Spleen (tissue), 11 donors: ENCODE measurements around the gene MYO18A. TPM values are rescaled to one million over a fixed set of nuclear protein-coding genes. Genes with fewer than 3 reads are reported as not detected.

Source experiments
- DNase-seq: peaks from one replicate; pipeline ENCODE4 v3.0.0-alpha.2; 2020
- H3K27ac ChIP-seq, 8 donors: fragments of 200-600 bp; sonication (generic) in 7 of 8; 1 replicate in 4 of 8; 2 replicates in 4 of 8; pipeline versions ENCODE4 v1.5.0 to v1.8.0; 2016 to 2021; ENCODE audit warnings: inconsistent platforms in 4 of 8, mild to moderate bottlenecking in 4 of 8, moderate library complexity in 1 of 8
- H3K27me3 ChIP-seq, 7 donors: fragments of 200-600 bp; sonication (generic) in 6 of 7; replicated peaks in 1 of 7; 1 replicate in 4 of 7; 2 replicates in 3 of 7; pipeline versions ENCODE4 v1.5.0 to v1.8.0; 2016 to 2021; ENCODE audit warnings: inconsistent platforms in 3 of 7, mild to moderate bottlenecking in 1 of 7
- H3K36me3 ChIP-seq, 6 donors: fragments of 200-600 bp; sonication (generic) in 5 of 6; 1 replicate in 4 of 6; 2 replicates in 2 of 6; pipeline versions ENCODE4 v1.5.0 to v1.8.0; 2016 to 2021; ENCODE audit warnings: inconsistent platforms in 2 of 6
- H3K4me1 ChIP-seq, 6 donors: fragments of 200-600 bp; sonication (generic) in 5 of 6; 1 replicate in 3 of 6; 2 replicates in 3 of 6; pipeline versions ENCODE4 v1.5.0 to v1.8.0; 2016 to 2021; ENCODE audit warnings: inconsistent platforms in 3 of 6
- H3K4me3 ChIP-seq, 8 donors: fragments of 200-600 bp; sonication (generic) in 7 of 8; 1 replicate in 4 of 8; 2 replicates in 4 of 8; pipeline versions ENCODE4 v1.5.0 to v1.8.0; 2016 to 2021; ENCODE audit warnings: inconsistent platforms in 4 of 8, mild to moderate bottlenecking in 4 of 8, moderate library complexity in 2 of 8
- H3K9me3 ChIP-seq, 8 donors: fragments of 200-600 bp; sonication (generic) in 7 of 8; 1 replicate in 4 of 8; 2 replicates in 4 of 8; pipeline versions ENCODE4 v1.5.0 to v1.8.0; 2016 to 2021; ENCODE audit warnings: inconsistent platforms in 4 of 8
- POLR2A ChIP-seq, 3 donors: fragments of 450-650 bp; IDR thresholded peaks; one replicate each; pipeline ENCODE4 v1.5.1; 2017; ENCODE audit warnings: antibody characterized with exemption in 3 of 3, mild to moderate bottlenecking in 1 of 3
- POLR2AphosphoS5 ChIP-seq, 3 donors: sonication (generic); formaldehyde crosslinking; IDR thresholded peaks; one replicate each; pipeline ENCODE4 v1.5.1; 2017; ENCODE audit warnings: antibody characterized with exemption in 3 of 3
- WGBS, 5 donors: extraction: QIAGEN DNeasy Blood & Tissue Kit in 3 of 5; methylation state at CpG; one replicate each; pipeline versions ENCODE4 v1.1.5 to v1.1.7; 2013 to 2018; 5-methylcytosine and 5-hydroxymethylcytosine counted together
- intact Hi-C: fragments of 100-400 bp; cut with DNase I; formaldehyde crosslinking; loops from one replicate; pipeline ENCODE4 v1.15.0; 2023; ENCODE audit warnings: low total_unique reads
- polyA plus RNA-seq, 3 donors: library from polyadenylated mRNA; stranded (reverse); fragments of 200-250 nt; gene quantifications; one replicate each; pipeline ENCODE4 v1.2.1, GENCODE V29; 2013
- total RNA-seq, 7 donors: library from RNA; depleted of rRNA in 3 of 7; stranded (reverse); fragments of >200 nt in 3 of 7; fragmentation: NEBNext Ultra II Directional in 4 of 7; extraction: Animal tissue kit (Norgen Biotek cat#: 25700) in 4 of 7; gene quantifications; one replicate each; pipeline versions ENCODE4 v1.1.0 to v1.2.1, GENCODE V29; 2016 to 2021
- TF ChIP-seq, protein P1 (sequence below), 11 experiments: fragments of 200-600 bp in 7 of 11; fragments of 450-650 bp in 4 of 11; sonication (generic) in 4 of 11; IDR thresholded peaks in 8 of 11; conservative IDR thresholded peaks in 3 of 11; 1 replicate in 7 of 11; 2 replicates in 4 of 11; pipeline versions ENCODE4 v1.4.0 to v1.8.0; 2016 to 2021; ENCODE audit warnings: antibody characterized with exemption in 11 of 11, inconsistent platforms in 4 of 11, mild to moderate bottlenecking in 1 of 11
- donor health status: healthy with polysubstance abuse.
- donor health status: DM: no; HTN: no; CAD: no; lungs with moderate emphysema.
- donor health status: DM: no; HTN: no; CAD: no.
- donor health status: Bipolar disorder and iron deficiency.
- donor health status: healthy.
- donor health status: DM: no; HTN: no; CAD: no.
- donor health status: DM: yes; HTN: yes; CAD: no.

The MYO18A gene
- total and polyA plus RNA-seq, 10 donors = 24.2 to 114 (median 68.0) TPM

DNA sequence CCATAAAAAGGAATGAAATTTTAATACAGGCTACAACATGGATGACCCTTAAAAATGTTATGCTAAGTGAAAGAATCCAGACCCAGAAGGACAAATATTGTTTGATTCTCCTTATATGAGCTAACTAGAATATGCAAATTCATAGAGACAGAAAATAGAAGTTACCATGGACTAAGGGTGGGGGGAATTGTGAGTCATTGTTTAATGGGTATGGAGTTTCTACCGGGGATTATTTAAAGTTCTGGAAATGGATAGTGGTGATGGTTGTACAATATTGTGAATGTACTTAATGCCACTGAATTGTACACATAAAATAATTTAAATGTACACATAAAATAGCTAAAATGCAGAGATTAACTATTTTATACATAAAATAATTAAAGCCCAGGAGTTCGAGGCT is 9.2 kb upstream of the MYO18A start:
- Histone ChIP-seq H3K4me3 (no peak overlapping the region), H3K27me3 (no peaks in the 10 kb centered on the region), H3K36me3 (no peaks in the 10 kb centered on the region), H3K9me3 (no peaks in the 10 kb centered on the region), H3K4me1 (no peaks in the 10 kb centered on the region), H3K27ac (no peak overlapping the region)
- TF ChIP-seq POLR2A (IDR thresholded peaks at IDR 0.05) (no peak), POLR2AphosphoS5 (IDR thresholded peaks at IDR 0.05) (no peak)
- TF ChIP-seq, protein P1, sequence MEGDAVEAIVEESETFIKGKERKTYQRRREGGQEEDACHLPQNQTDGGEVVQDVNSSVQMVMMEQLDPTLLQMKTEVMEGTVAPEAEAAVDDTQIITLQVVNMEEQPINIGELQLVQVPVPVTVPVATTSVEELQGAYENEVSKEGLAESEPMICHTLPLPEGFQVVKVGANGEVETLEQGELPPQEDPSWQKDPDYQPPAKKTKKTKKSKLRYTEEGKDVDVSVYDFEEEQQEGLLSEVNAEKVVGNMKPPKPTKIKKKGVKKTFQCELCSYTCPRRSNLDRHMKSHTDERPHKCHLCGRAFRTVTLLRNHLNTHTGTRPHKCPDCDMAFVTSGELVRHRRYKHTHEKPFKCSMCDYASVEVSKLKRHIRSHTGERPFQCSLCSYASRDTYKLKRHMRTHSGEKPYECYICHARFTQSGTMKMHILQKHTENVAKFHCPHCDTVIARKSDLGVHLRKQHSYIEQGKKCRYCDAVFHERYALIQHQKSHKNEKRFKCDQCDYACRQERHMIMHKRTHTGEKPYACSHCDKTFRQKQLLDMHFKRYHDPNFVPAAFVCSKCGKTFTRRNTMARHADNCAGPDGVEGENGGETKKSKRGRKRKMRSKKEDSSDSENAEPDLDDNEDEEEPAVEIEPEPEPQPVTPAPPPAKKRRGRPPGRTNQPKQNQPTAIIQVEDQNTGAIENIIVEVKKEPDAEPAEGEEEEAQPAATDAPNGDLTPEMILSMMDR (IDR thresholded peaks at IDR 0.05 in 8 of 11, conservative IDR thresholded peaks at IDR 0.05 in 3 of 11) = no peak
- intact Hi-C loops = no loop called here
- no peak for DNase-seq
- 78 to 94% (median 85%) methylated on average over 2 of the region's 2 CpGs for WGBS, 5 donors

DNA sequence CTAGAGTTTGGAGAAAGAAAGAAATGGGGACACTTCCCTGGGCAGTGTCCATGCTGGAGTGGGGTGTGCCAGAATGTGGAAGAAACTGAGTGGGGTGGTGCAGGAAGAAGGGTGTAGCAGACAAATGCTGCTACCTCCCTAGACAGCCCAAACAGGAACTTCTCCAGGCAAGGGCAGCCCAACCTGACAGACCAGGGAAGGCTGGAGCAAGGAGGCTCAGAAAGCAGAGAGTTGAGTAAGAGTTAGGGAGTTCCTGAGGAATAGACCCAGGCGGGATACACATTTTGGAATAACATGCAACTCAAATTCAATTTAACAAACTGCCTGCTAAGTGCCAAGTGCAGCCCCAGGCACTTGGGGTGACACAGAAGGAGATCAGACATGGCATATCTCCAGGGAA is 1.0 kb upstream of the MYO18A start:
- WGBS, 5 donors = 50 to 96% (median 77%) methylated on average over 1 of the region's 1 CpG
- Histone ChIP-seq H3K4me3 (no peak overlapping the region), H3K9me3 (no peaks in the 10 kb centered on the region), H3K36me3 (no peaks in the 10 kb centered on the region), H3K4me1 (peaks cover 18 to 51% (median 37%) of the 10 kb centered on the region in 6 donors), H3K27me3 (peaks cover 0 to 18% (median 0%) of the 10 kb centered on the region in 7 donors), H3K27ac (peak overlapping the region in 3 of 8 donors; percentile 73 to 88 (median 84))
- TF ChIP-seq, protein P1 (IDR thresholded peaks at IDR 0.05 in 8 of 11, conservative IDR thresholded peaks at IDR 0.05 in 3 of 11) = no peak
- TF ChIP-seq POLR2AphosphoS5 (IDR thresholded peaks at IDR 0.05) (no peak), POLR2A (IDR thresholded peaks at IDR 0.05) (no peak)
- no peak for DNase-seq
- intact Hi-C loops = no loop called here

DNA sequence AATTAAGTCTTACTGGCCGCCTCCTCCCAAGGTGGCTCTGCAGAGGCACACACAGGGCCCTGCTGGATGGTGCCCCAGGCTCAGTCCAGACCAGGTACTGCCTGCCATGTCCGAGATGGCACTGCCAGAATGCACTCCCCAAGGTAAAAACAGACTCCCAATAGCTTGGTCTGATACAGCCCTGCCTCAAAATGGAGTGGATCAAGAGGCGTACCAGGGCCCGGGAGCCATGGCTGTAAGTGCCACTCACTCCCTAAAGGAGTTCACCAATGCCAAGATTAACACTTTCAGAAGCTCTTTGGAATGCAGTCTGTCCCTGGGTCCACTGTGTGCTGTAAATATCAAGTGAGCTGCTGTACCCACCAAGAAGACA is 576 bp upstream of the MYO18A start:
- Histone ChIP-seq H3K27ac (peak overlapping the region; percentile 70 to 88 (median 78)), H3K36me3 (no peaks in the 10 kb centered on the region), H3K27me3 (peaks cover 0 to 22% (median 0%) of the 10 kb centered on the region in 7 donors), H3K9me3 (no peaks in the 10 kb centered on the region), H3K4me1 (peaks cover 23 to 55% (median 42%) of the 10 kb centered on the region in 6 donors), H3K4me3 (peak overlapping the region in 5 of 8 donors; percentile 41 to 77 (median 49))
- intact Hi-C loops = no loop called here
- WGBS, 5 donors = 68 to 90% (median 70%) methylated on average over 2 to 4 of the region's 4 CpGs
- no peak for TF ChIP-seq POLR2A (IDR thresholded peaks at IDR 0.05)
- TF ChIP-seq, protein P1 (IDR thresholded peaks at IDR 0.05 in 8 of 11, conservative IDR thresholded peaks at IDR 0.05 in 3 of 11) = no peak
- DNase-seq = no peak

DNA sequence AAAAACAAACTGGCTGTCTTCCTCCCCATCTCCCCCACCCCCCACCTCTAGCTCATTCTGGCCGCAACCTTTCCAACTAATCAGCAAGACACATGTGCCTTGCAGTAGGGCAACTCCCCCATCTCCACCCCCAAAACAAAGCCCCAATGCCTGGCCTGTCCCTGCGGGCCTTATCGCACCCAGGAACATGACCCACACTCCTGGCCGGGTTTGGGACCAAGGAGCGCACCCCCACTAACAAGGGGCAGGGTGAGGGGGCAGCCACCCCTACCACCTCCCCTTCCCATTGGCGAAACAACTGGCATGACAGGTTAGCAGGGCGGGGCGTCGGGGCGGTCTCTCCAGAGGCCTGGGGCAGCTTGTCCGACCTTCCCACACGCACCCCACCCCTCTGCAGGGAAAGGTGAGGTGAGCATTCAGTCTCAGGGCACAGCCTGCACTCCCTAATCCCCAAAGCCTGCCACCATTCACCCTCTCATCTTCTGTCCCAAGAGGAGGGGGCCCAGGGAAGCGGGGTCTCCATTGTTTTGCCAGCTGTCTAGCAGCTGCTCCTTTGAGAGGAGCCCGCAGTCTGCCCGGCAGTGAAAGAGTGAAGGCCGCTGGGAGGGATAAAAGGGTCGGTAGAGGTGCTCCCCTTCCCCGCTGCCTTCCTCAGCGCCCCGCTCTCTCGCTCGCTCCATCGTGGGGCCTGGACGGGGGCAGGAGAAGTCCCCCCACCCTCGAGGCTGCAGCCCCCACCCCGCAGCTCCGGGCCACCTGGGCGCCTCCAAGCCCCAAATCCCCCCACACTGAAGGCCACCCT is 765 bp downstream of the MYO18A start:
- Histone ChIP-seq H3K27ac (peak overlapping the region in 7 of 8 donors; percentile 70 to 88 (median 83)), H3K27me3 (peaks cover 0 to 24% (median 0%) of the 10 kb centered on the region in 7 donors), H3K9me3 (no peaks in the 10 kb centered on the region), H3K36me3 (no peaks in the 10 kb centered on the region), H3K4me1 (peaks cover 23 to 58% (median 44%) of the 10 kb centered on the region in 6 donors), H3K4me3 (peak overlapping the region; percentile 20 to 77 (median 44))
- no peak for DNase-seq
- 31 to 74% (median 42%) methylated on average over 8 to 28 of the region's 28 CpGs for WGBS, 5 donors
- TF ChIP-seq POLR2A (IDR thresholded peaks at IDR 0.05) (no peak), POLR2AphosphoS5 (IDR thresholded peaks at IDR 0.05) (no peak)
- TF ChIP-seq, protein P1 (IDR thresholded peaks at IDR 0.05 in 8 of 11, conservative IDR thresholded peaks at IDR 0.05 in 3 of 11) = no peak
- intact Hi-C loops = no loop called here
